CD14-positive monocyte (primary cell): ENCODE results near the gene BNC2. TPM values are rescaled to one million over a fixed set of nuclear protein-coding genes. Genes with fewer than 3 reads are reported as not detected.

ENCODE experiments used
- DNase-seq, 3 donors: peaks; one replicate each; pipeline ENCODE4 v3.0.0-alpha.2; 2011 to 2022
- H2AFZ ChIP-seq: 2 replicates; pipeline ENCODE4 v1.6.0; 2012; ENCODE audit warnings: mild to moderate bottlenecking, low read depth, low read length, inconsistent platforms; ENCODE audit not compliant: insufficient read depth, poor library complexity, severe bottlenecking
- H3K27ac ChIP-seq, 2 donors: 1 replicate in 1 of 2; 2 replicates in 1 of 2; pipeline ENCODE4 v1.5.1; 2012 to 2013; ENCODE audit warnings: low read length in 2 of 2, control low read depth in 1 of 2, inconsistent platforms in 1 of 2, low read depth in 1 of 2, mild to moderate bottlenecking in 1 of 2
- H3K27me3 ChIP-seq, 2 donors: one replicate each; pipeline versions ENCODE4 v1.6.0 to v1.6.1; 2011 to 2013; ENCODE audit warnings: low read length in 2 of 2; ENCODE audit not compliant: control insufficient read depth in 2 of 2, insufficient read depth in 2 of 2
- H3K36me3 ChIP-seq, 2 donors: replicated peaks in 1 of 2; 1 replicate in 1 of 2; 2 replicates in 1 of 2; pipeline versions ENCODE4 v1.5.1 to v1.6.1; 2012 to 2013; ENCODE audit warnings: low read length in 2 of 2, control low read depth in 1 of 2, inconsistent platforms in 1 of 2, mild to moderate bottlenecking in 1 of 2; ENCODE audit not compliant: insufficient read depth in 2 of 2, control insufficient read depth in 1 of 2
- H3K4me1 ChIP-seq, 2 donors: 1 replicate in 1 of 2; 2 replicates in 1 of 2; pipeline versions ENCODE4 v1.5.1 to v1.6.1; 2012 to 2013; ENCODE audit warnings: low read length in 2 of 2, control low read depth in 1 of 2, inconsistent platforms in 1 of 2, mild to moderate bottlenecking in 1 of 2, moderate library complexity in 1 of 2; ENCODE audit not compliant: insufficient read depth in 2 of 2, control insufficient read depth in 1 of 2
- H3K4me2 ChIP-seq: replicated peaks from 2 replicates; pipeline ENCODE3; 2012; ENCODE audit warnings: low read length, moderate library complexity, mild to moderate bottlenecking; ENCODE audit not compliant: poor library complexity, severe bottlenecking; ENCODE audit errors: extremely low read depth
- H3K4me3 ChIP-seq, 3 experiments: fragments of 200-600 bp in 1 of 3; sonication (generic) in 1 of 3; replicated peaks in 1 of 3; 1 replicate in 2 of 3; 2 replicates in 1 of 3; pipeline ENCODE4 v1.5.1; 2011 to 2013; ENCODE audit warnings: low read length in 3 of 3, mild to moderate bottlenecking in 3 of 3, control low read depth in 2 of 3, low read depth in 2 of 3, inconsistent platforms in 1 of 3, moderate library complexity in 1 of 3
- H3K79me2 ChIP-seq: 2 replicates; pipeline ENCODE4 v1.6.0; 2012; ENCODE audit warnings: mild to moderate bottlenecking, control low read depth, inconsistent platforms, low read length, moderate library complexity; ENCODE audit not compliant: insufficient read depth
- H3K9ac ChIP-seq: 2 replicates; pipeline ENCODE4 v1.6.0; 2017; ENCODE audit warnings: low read length, mild to moderate bottlenecking; ENCODE audit not compliant: insufficient read depth, poor library complexity, severe bottlenecking
- H3K9me3 ChIP-seq, 2 donors: replicated peaks in 1 of 2; 1 replicate in 1 of 2; 2 replicates in 1 of 2; pipeline versions ENCODE4 v1.5.1 to v1.6.1; 2012 to 2013; ENCODE audit warnings: low read length in 2 of 2, control low read depth in 1 of 2; ENCODE audit not compliant: control insufficient read depth in 1 of 2, insufficient read depth in 1 of 2
- H4K20me1 ChIP-seq: 2 replicates; pipeline ENCODE4 v1.6.0; 2012; ENCODE audit warnings: mild to moderate bottlenecking, low read length, control low read depth, moderate library complexity; ENCODE audit not compliant: insufficient read depth
- H3K27ac Mint-ChIP-seq, 7 donors: one replicate each; pipeline ENCODE4 v1.8.0; 2020; ENCODE audit warnings: mild to moderate bottlenecking in 7 of 7, mixed read lengths in 7 of 7, moderate library complexity in 6 of 7, inconsistent platforms in 2 of 7
- H3K27me3 Mint-ChIP-seq, 3 donors: one replicate each; pipeline ENCODE4 v1.8.0; 2021 to 2022; ENCODE audit warnings: low read depth in 3 of 3, mild to moderate bottlenecking in 3 of 3, mixed read lengths in 3 of 3, moderate library complexity in 3 of 3, inconsistent platforms in 1 of 3
- H3K36me3 Mint-ChIP-seq, 2 donors: one replicate each; pipeline ENCODE4 v1.8.0; 2020; ENCODE audit warnings: mixed read lengths in 2 of 2, inconsistent platforms in 1 of 2, mild to moderate bottlenecking in 1 of 2
- H3K4me1 Mint-ChIP-seq: one replicate; pipeline ENCODE4 v1.8.0; 2020; ENCODE audit warnings: mild to moderate bottlenecking, mixed read lengths
- H3K4me3 Mint-ChIP-seq, 2 donors: one replicate each; pipeline ENCODE4 v1.8.0; 2020; ENCODE audit warnings: mild to moderate bottlenecking in 2 of 2, mixed read lengths in 2 of 2, moderate library complexity in 1 of 2
- H3K9me3 Mint-ChIP-seq, 7 donors: one replicate each; pipeline ENCODE4 v1.8.0; 2020 to 2022; ENCODE audit warnings: mixed read lengths in 7 of 7, mild to moderate bottlenecking in 6 of 7, moderate library complexity in 6 of 7, inconsistent platforms in 2 of 7
- CTCF ChIP-seq: fragments of 200-600 bp; IDR thresholded peaks from one replicate; pipeline ENCODE4 v1.8.0; 2022; ENCODE audit warnings: antibody characterized with exemption, mild to moderate bottlenecking
- WGBS: methylation state at CpG from one replicate; pipeline ENCODE4 v1.1.5; 2013; ENCODE audit warnings: missing lambda C conversion rate; ENCODE audit not compliant: insufficient coverage; 5-methylcytosine and 5-hydroxymethylcytosine counted together
- intact Hi-C, 2 donors: fragments of 100-400 bp; cut with micrococcal nuclease; formaldehyde crosslinking; loops; one replicate each; pipeline versions ENCODE4 v1.15.0 to v1.15.1; 2023
- polyA plus RNA-seq, 3 donors: library from polyadenylated mRNA; depleted of rRNA in 1 of 3; unstranded in 2 of 3; stranded (reverse) in 1 of 3; fragments of 300-500 nt in 2 of 3; fragments of >200 nt in 1 of 3; fragmentation: Illumina TruSeq in 2 of 3; gene quantifications; 1 replicate in 2 of 3; 2 replicates in 1 of 3; pipeline ENCODE4 v1.2.3, GENCODE V29; 2012 to 2021

Gene BNC2
- polyA plus RNA-seq, 3 donors = 0.01 TPM; not detected in 2

- no peaks in the 10 kb centered on the region for H3K9me3 ChIP-seq
- H4K20me1 ChIP-seq = no peaks in the 10 kb centered on the region
- no peak overlapping the region for H3K27ac ChIP-seq
- H3K4me1 ChIP-seq = no peaks in the 10 kb centered on the region
- peaks cover 5 to 11% (median 6%) of the 10 kb centered on the region in 3 donors for H3K27me3 Mint-ChIP-seq
- no peaks in the 10 kb centered on the region for H3K36me3 ChIP-seq
- no peaks in the 10 kb centered on the region for H3K4me1 Mint-ChIP-seq
- WGBS = no CpG with 5 or more reads among the region's 1 CpG
- H3K27me3 ChIP-seq = no peaks in the 10 kb centered on the region
- H3K4me3 ChIP-seq = no peak overlapping the region
- H3K9me3 Mint-ChIP-seq = peaks cover 0 to 5% (median 0%) of the 10 kb centered on the region in 7 donors
- H3K4me2 ChIP-seq = no peak overlapping the region
- intact Hi-C loops = no loop called here
- no peak overlapping the region for H2AFZ ChIP-seq
- no peak for TF ChIP-seq CTCF
- no peak overlapping the region for H3K9ac ChIP-seq
- H3K4me3 Mint-ChIP-seq = no peak overlapping the region
- H3K27ac Mint-ChIP-seq = no peak overlapping the region
- no peaks in the 10 kb centered on the region for H3K79me2 ChIP-seq
- no peaks in the 10 kb centered on the region for H3K36me3 Mint-ChIP-seq
- DNase-seq = no peak
Measured at GRCh38 chr9:16821344-16821743, 49.1 kb downstream of the BNC2 start.

- Histone ChIP-seq H4K20me1 (no peaks in the 10 kb centered on the region), H3K27ac (no peak overlapping the region), H3K9me3 (no peaks in the 10 kb centered on the region), H2AFZ (no peak overlapping the region), H3K79me2 (no peaks in the 10 kb centered on the region), H3K4me2 (no peak overlapping the region), H3K36me3 (no peaks in the 10 kb centered on the region), H3K4me1 (no peaks in the 10 kb centered on the region), H3K27me3 (no peaks in the 10 kb centered on the region), H3K9ac (no peak overlapping the region), H3K4me3 (no peak overlapping the region)
- WGBS = 83% methylated on average over 1 of the region's 2 CpGs
- Mint-ChIP-seq H3K27me3 (peaks cover 0 to 3% (median 2%) of the 10 kb centered on the region in 3 donors), H3K27ac (no peak overlapping the region), H3K4me1 (no peaks in the 10 kb centered on the region), H3K4me3 (no peak overlapping the region), H3K9me3 (peaks cover 0 to 5% (median 0%) of the 10 kb centered on the region in 7 donors), H3K36me3 (no peaks in the 10 kb centered on the region)
- no peak for DNase-seq
- intact Hi-C loops = no loop called here
- no peak for TF ChIP-seq CTCF
Measured at GRCh38 chr9:16817514-16817913, 53.0 kb downstream of the BNC2 start.
